ENCODE measurements around the gene KLHL1.

KLHL1 gene

DNA sequence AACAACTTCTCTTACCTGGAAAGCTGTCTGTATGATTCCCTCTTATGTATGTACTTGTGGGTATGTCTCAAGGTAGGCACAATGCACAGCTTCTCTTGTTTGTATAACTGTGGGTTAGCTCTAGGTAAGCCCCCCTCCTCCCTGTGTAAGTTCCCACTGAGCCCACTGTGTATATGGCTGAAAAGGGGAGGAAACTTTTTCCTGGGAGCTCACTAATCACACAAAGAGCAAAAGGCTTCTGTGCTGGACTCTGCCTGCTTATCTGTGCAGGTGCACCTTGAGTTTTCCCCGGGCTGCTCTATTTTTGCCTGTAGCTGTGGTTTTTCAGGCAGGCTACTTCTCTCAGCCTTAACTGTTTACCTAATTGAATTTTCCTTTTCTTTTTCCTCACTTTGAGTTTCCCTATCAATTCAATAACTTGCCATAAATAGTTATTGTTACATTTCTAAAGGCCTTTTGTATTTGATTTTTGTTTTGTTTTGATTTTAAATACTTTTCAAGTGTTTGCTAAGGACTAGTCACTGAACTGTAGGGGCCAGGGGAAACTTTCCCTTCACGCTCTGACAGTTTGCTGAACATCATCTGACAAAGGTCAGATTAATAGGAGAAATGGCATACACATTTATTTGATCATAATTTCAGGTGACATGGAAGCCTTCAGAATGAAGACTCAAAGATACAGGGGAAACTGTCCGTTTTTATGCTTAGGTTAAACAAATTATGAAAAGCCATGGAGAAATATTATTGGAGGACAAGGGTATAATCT is 424.1 kb downstream of the KLHL1 start:
- DNase-seq (ENCODE audit: low spot score), result no peak

DNA sequence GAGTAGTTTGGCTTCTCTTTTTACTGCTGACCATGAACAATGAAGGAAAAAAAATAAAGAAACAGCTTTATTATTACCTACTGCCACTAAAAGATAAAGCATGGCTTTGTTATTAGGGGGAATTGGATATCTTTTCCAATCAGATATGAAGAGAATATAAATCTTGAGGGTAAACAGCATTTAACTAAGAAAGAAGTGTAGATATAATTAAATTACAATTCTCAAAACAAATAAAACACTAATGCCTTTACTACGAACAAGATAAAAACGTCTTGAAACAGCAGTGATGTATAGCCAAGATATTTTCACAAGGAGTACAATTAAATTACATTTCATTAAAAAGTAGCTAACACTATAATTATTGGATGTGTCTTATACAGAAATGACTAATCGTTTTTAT is 426.5 kb downstream of the KLHL1 start:
- DNase-seq (ENCODE audit: low spot score), result no peak

DNA sequence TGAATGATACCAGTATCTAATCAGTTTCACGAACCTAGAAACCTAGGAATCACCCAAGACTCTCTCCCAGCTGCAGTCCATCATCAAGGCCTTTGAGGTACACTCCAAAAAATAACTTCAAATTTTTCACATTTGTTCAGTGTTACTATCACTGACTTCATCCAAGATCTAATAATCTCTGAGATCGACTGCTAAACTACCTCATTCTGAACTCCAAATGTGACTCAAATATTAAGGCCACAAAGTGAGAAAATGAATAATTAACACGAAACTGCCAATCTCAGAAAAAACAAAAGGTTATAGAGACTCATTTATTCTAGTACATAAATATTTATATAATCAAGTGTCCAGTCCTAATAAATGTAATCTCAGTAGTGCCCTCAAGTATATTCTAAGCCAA is 430.9 kb downstream of the KLHL1 start:
- DNase-seq (ENCODE audit: low spot score), result no peak

DNA sequence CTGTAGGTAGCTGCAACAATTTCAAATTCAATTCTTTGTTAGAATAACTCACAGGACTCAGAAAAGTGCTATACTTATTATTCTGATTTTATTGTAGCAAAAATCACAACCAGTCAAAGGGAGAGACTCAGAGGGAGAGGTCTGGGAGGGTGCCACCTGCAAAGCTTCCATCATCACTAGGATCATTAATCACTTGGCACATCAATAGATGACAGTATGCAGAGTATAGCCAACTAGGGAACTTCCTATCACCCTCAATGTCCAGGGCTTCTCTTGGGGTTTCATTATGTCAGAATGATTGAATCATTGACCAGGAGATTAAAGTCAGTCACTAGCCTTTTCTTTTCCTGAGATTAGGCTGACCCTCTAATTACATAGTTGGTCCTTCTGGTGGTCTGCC is 432.0 kb downstream of the KLHL1 start:
- DNase-seq (ENCODE audit: low spot score), result no peak

DNA sequence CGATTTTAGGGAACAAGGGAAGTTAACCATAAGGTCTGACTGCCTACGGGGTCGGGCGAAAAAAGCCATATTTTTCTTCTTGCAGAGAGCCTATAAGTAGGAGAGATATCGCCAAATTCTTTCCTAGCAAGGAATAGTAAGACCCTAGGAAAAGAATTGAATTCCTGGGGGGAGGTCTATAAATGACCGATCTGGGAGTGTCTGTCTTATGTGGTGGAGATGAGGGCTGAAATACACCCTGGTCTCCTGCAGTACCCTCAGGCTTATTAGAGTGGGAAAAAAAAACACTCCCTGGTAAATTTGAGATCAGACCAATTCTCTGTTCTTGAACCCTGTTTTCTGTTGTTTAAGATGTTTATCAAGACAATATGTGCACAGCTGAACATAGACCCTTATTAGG is 448.1 kb downstream of the KLHL1 start:
- no peak for DNase-seq (ENCODE audit: low spot score)

DNA sequence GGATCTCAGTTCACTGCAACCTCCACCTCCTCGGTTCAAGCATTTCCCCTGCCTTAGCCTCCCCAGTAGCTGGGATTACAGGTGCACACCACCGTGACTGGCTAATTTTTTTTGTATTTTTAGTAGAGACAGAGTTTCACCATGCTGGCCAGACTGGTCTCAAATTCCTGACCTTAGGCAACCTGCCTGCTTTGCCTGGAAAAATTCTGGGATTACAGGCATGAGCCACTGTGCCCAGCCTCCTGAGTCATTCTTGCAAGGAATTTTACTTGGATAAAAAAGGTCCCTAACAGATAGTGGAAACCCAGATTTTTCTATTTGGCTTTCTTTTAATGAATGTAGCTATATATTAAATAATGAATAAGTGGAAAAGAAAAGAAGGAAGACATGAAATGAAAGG is 450.6 kb downstream of the KLHL1 start:
- DNase-seq (ENCODE audit: low spot score), result no peak

DNA sequence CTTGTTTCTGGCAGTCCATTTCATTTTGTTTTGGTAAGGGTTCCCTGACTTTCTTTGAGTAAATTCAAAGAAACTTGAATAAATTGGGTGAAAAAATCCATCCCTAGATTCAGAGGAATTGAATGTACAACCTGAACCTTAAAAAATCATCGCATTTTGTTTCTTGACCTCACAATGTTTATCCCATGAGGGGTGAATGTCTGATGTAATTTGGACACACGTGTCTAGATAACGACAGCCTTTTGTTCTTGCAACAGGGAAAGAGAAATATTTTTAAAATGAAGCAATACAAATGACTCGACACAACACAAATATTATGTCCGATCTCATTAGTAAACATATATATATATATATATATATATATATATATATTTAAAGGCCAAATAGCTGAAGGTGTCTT is 453.9 kb downstream of the KLHL1 start:
- DNase-seq (ENCODE audit: low spot score), result no peak

Data from globus pallidus (tissue), 1 donor.